Spinal cord (tissue), 10 donors: ENCODE measurements around the gene TKT. TPM values are rescaled to one million over a fixed set of nuclear protein-coding genes. Genes with fewer than 3 reads are reported as not detected.
A peak's percentile ranks its signal among the peaks of the same experiment; 100 is the strongest.

ENCODE experiments used
- DNase-seq, 6 donors: peaks; one replicate each; pipeline versions ENCODE4 v3.0.0 to v3.0.0-alpha.2; 2013 to 2015; ENCODE audit warnings: low spot score in 6 of 6, low read depth in 4 of 6
- H3K27ac ChIP-seq: one replicate; pipeline ENCODE4 v1.5.1; 2013; ENCODE audit warnings: low read depth, low read length, control low read depth
- H3K27me3 ChIP-seq: one replicate; pipeline ENCODE4 v1.6.1; 2013; ENCODE audit warnings: low read length; ENCODE audit not compliant: control insufficient read depth, insufficient read depth
- H3K36me3 ChIP-seq: one replicate; pipeline ENCODE4 v1.6.1; 2013; ENCODE audit warnings: low read length; ENCODE audit not compliant: control insufficient read depth, insufficient read depth
- H3K4me1 ChIP-seq: one replicate; pipeline ENCODE4 v1.6.1; 2013; ENCODE audit warnings: low read length; ENCODE audit not compliant: control insufficient read depth, insufficient read depth
- H3K4me3 ChIP-seq: one replicate; pipeline ENCODE4 v1.5.1; 2013; ENCODE audit warnings: low read depth, low read length, control low read depth
- H3K9me3 ChIP-seq: one replicate; pipeline ENCODE4 v1.6.1; 2013; ENCODE audit warnings: low read length; ENCODE audit not compliant: control insufficient read depth, insufficient read depth
- WGBS: methylation state at CpG from one replicate; pipeline ENCODE4 v1.1.5; 2013; ENCODE audit warnings: missing lambda C conversion rate; ENCODE audit not compliant: insufficient coverage; 5-methylcytosine and 5-hydroxymethylcytosine counted together
- polyA plus RNA-seq, 2 donors: library from polyadenylated mRNA; unstranded; fragments of 120-200 nt; gene quantifications; one replicate each; pipeline ENCODE4 v1.2.1, GENCODE V29; 2013; ENCODE audit not compliant: insufficient read length in 2 of 2
- total RNA-seq, 2 donors: library from RNA; depleted of rRNA in 1 of 2; stranded (reverse); fragments of 120-200 nt in 1 of 2; fragments of >200 nt in 1 of 2; gene quantifications; one replicate each; pipeline versions ENCODE4 v1.2.3 to v1.2.4, GENCODE V29; 2013 to 2014
- donor health status: healthy.

Gene TKT
- total and polyA plus RNA-seq, 4 donors: 118 to 170 (median 148) TPM

GRCh38 chr3:53222183-53222901 lies 33.5 kb downstream of the TKT start:
- H3K27me3 ChIP-seq: no peaks in the 10 kb centered on the region
- no peak overlapping the region for H3K4me3 ChIP-seq
- whole genome bisulfite sequencing: 87% methylated on average over 5 of the region's 12 CpGs
- peaks cover 53% of the 10 kb centered on the region for H3K36me3 ChIP-seq
- no peaks in the 10 kb centered on the region for H3K9me3 ChIP-seq
- no peak for DNase-seq
- no peak overlapping the region for H3K27ac ChIP-seq
- H3K4me1 ChIP-seq: peaks cover 6% of the 10 kb centered on the region

- DNase-seq: no peak
- no peak overlapping the region for H3K27ac ChIP-seq
- 100% methylated on average over 2 of the region's 3 CpGs for WGBS
- H3K9me3 ChIP-seq: no peaks in the 10 kb centered on the region
- no peaks in the 10 kb centered on the region for H3K27me3 ChIP-seq
- H3K4me3 ChIP-seq: no peak overlapping the region
- H3K36me3 ChIP-seq: peaks cover 47% of the 10 kb centered on the region
- peaks cover 6% of the 10 kb centered on the region for H3K4me1 ChIP-seq
Measured at GRCh38 chr3:53221827-53222182, 34.0 kb downstream of the TKT start.

- Histone ChIP-seq H3K9me3 (no peaks in the 10 kb centered on the region), H3K4me3 (no peak overlapping the region), H3K36me3 (peaks cover 43% of the 10 kb centered on the region), H3K27me3 (no peaks in the 10 kb centered on the region), H3K4me1 (peaks cover 6% of the 10 kb centered on the region), H3K27ac (no peak overlapping the region)
- no peak for DNase-seq
- WGBS: no CpG with 5 or more reads among the region's 4 CpGs
Measured at GRCh38 chr3:53221345-53221744, 34.5 kb downstream of the TKT start.

GRCh38 chr3:53219895-53220483 lies 35.8 kb downstream of the TKT start:
- Histone ChIP-seq H3K9me3 (no peaks in the 10 kb centered on the region), H3K4me3 (no peak overlapping the region), H3K36me3 (peaks cover 30% of the 10 kb centered on the region), H3K27ac (no peak overlapping the region), H3K4me1 (peaks cover 6% of the 10 kb centered on the region), H3K27me3 (no peaks in the 10 kb centered on the region)
- peak in 5 of 6 donors; percentile 32 to 86 (median 64) for DNase-seq
- 69% methylated on average over 7 of the region's 10 CpGs for WGBS

GRCh38 chr3:53218131-53218530 lies 37.7 kb downstream of the TKT start:
- Histone ChIP-seq H3K4me1 (peaks cover 6% of the 10 kb centered on the region), H3K27ac (no peak overlapping the region), H3K27me3 (no peaks in the 10 kb centered on the region), H3K4me3 (no peak overlapping the region), H3K36me3 (peaks cover 11% of the 10 kb centered on the region), H3K9me3 (no peaks in the 10 kb centered on the region)
- WGBS: 79% methylated on average over 2 of the region's 2 CpGs
- DNase-seq: no peak

- 92% methylated on average over 1 of the region's 2 CpGs for WGBS
Measured at GRCh38 chr3:53217175-53217574, 38.6 kb downstream of the TKT start.

GRCh38 chr3:53216723-53217122 lies 39.1 kb downstream of the TKT start:
- WGBS: no CpG with 5 or more reads among the region's 3 CpGs
- no peak for DNase-seq

More at GRCh38 chr3:53217175-53217574, 38.6 kb downstream of the TKT start:
- H3K4me1 ChIP-seq: peaks cover 3% of the 10 kb centered on the region
- H3K27ac ChIP-seq: no peak overlapping the region
- no peak for DNase-seq
- H3K4me3 ChIP-seq: no peak overlapping the region
- no peaks in the 10 kb centered on the region for H3K27me3 ChIP-seq
- no peaks in the 10 kb centered on the region for H3K9me3 ChIP-seq
- H3K36me3 ChIP-seq: peaks cover 4% of the 10 kb centered on the region

GRCh38 chr3:53215816-53216215 lies 40.0 kb downstream of the TKT start:
- Histone ChIP-seq H3K27ac (no peak overlapping the region), H3K36me3 (no peaks in the 10 kb centered on the region), H3K4me3 (no peak overlapping the region), H3K4me1 (no peaks in the 10 kb centered on the region), H3K27me3 (no peaks in the 10 kb centered on the region), H3K9me3 (no peaks in the 10 kb centered on the region)
- WGBS: no CpG with 5 or more reads among the region's 2 CpGs
- no peak for DNase-seq

More at GRCh38 chr3:53216723-53217122, 39.1 kb downstream of the TKT start:
- no peaks in the 10 kb centered on the region for H3K36me3 ChIP-seq
- no peak overlapping the region for H3K27ac ChIP-seq
- no peaks in the 10 kb centered on the region for H3K4me1 ChIP-seq
- no peaks in the 10 kb centered on the region for H3K27me3 ChIP-seq
- H3K9me3 ChIP-seq: no peaks in the 10 kb centered on the region
- no peak overlapping the region for H3K4me3 ChIP-seq

- Histone ChIP-seq H3K27me3 (no peaks in the 10 kb centered on the region), H3K4me3 (no peak overlapping the region), H3K4me1 (no peaks in the 10 kb centered on the region), H3K27ac (no peak overlapping the region), H3K9me3 (no peaks in the 10 kb centered on the region), H3K36me3 (no peaks in the 10 kb centered on the region)
- 94% methylated on average over 5 of the region's 7 CpGs for WGBS
- DNase-seq: no peak
Measured at GRCh38 chr3:53213276-53213675, 42.5 kb downstream of the TKT start.
